Osteoblast (primary cell): Measurements from ENCODE around the gene CYP11A1. TPM values are rescaled to one million over a fixed set of nuclear protein-coding genes. Genes with fewer than 3 reads are reported as not detected.

Experiments
- DNase-seq: peaks from one replicate; pipeline ENCODE4 v3.0.0; 2011; ENCODE audit warnings: low spot score, mixed read lengths; ENCODE audit not compliant: insufficient read length; ENCODE audit errors: missing footprints
- H2AFZ ChIP-seq: 2 replicates; pipeline ENCODE4 v1.6.0; 2011; ENCODE audit warnings: mild to moderate bottlenecking, low read length
- H3K27ac ChIP-seq: 2 replicates; pipeline ENCODE4 v1.5.1; 2011; ENCODE audit warnings: mild to moderate bottlenecking, low read depth, low read length, moderate library complexity
- H3K27me3 ChIP-seq: 2 replicates; pipeline ENCODE4 v1.6.0; 2012; ENCODE audit warnings: mild to moderate bottlenecking, control low read depth, inconsistent platforms, low read length, moderate library complexity; ENCODE audit not compliant: insufficient read depth
- H3K36me3 ChIP-seq: 2 replicates; pipeline ENCODE4 v1.5.1; 2011; ENCODE audit warnings: mild to moderate bottlenecking, low read length, control low read depth, moderate library complexity; ENCODE audit not compliant: insufficient read depth
- H3K4me1 ChIP-seq: 2 replicates; pipeline ENCODE4 v1.5.1; 2011; ENCODE audit warnings: mild to moderate bottlenecking, low read length, control low read depth, moderate library complexity; ENCODE audit not compliant: insufficient read depth
- H3K4me2 ChIP-seq: 2 replicates; pipeline ENCODE4 v1.6.0; 2011; ENCODE audit warnings: mild to moderate bottlenecking, low read length; ENCODE audit not compliant: insufficient read depth
- H3K4me3 ChIP-seq: fragments of 200-600 bp; sonication (generic); 3 replicates; pipeline ENCODE4 v1.5.1; 2012; ENCODE audit warnings: mild to moderate bottlenecking, low read length, inconsistent platforms; ENCODE audit not compliant: insufficient read depth
- H3K79me2 ChIP-seq: 2 replicates; pipeline ENCODE4 v1.6.0; 2012; ENCODE audit warnings: mild to moderate bottlenecking, low read length, control low read depth, inconsistent platforms; ENCODE audit not compliant: insufficient read depth
- H3K9me3 ChIP-seq: 2 replicates; pipeline ENCODE4 v1.5.1; 2011; ENCODE audit warnings: low read depth, low read length, control low read depth
- H4K20me1 ChIP-seq: 2 replicates; pipeline ENCODE4 v1.6.0; 2012; ENCODE audit warnings: mild to moderate bottlenecking, low read length, control low read depth; ENCODE audit not compliant: insufficient read depth
- CTCF ChIP-seq: IDR thresholded peaks from 2 replicates; pipeline ENCODE4 v1.5.1; 2011; ENCODE audit warnings: mild to moderate bottlenecking, low read depth, low read length, moderate library complexity; ENCODE audit errors: extremely low read depth
- total RNA-seq: library from RNA; depleted of rRNA; stranded (reverse); fragments of >200 nt; gene quantifications from 2 replicates; pipeline ENCODE4 v1.2.3, GENCODE V29; 2012

CYP11A1 gene
- total RNA-seq, 1 donor: 1.4 TPM

DNA sequence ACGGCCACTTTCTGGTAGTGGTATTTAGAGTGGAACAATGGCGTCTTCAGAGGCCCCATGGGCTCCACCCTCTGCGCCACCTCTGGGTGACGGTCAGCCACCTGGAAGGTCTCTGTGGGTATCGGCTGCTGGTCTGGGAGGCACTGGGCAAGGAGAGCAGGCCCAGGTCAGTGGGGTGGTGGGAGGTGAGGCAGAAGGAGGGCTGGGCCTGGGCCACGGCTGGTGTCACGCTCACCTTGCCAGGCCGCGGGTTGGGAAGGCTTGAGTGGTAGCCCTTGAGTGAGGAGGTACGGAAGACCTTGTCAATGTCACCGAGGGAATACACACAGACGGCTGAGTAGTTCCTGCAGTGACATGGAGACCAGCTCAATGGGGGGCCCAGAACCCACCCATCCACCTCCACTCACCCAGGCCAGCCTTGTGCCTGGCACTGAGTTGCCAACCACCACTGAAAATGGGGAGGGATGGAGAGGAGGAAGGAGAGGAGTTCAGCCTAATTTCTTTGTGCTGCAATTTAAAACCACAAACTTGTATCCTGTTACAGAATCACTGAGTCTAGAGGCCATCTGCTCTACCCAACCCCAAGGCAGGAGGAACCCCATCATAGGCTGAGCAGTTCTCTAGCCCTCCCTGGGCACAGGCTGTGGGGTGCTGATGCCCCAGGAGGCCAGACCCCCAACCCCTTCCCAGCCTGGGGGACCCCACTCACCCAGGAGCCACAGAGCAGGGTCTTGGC, 47.3 kb upstream of the CYP11A1 start:
- TF ChIP-seq CTCF: no peak
- Histone ChIP-seq H3K4me1 (peaks cover 52% of the 10 kb centered on the region), H4K20me1 (peaks cover 24% of the 10 kb centered on the region), H3K9me3 (no peaks in the 10 kb centered on the region), H2AFZ (no peak overlapping the region), H3K79me2 (peaks cover 75% of the 10 kb centered on the region), H3K4me2 (no peak overlapping the region), H3K4me3 (no peak overlapping the region), H3K36me3 (peaks cover 80% of the 10 kb centered on the region), H3K27ac (peak overlapping the region; percentile 46), H3K27me3 (no peaks in the 10 kb centered on the region)
- DNase-seq: peak; percentile 78

GRCh38 chr15:74414081-74414580, 46.7 kb upstream of the CYP11A1 start:
- DNase-seq: no peak
- Histone ChIP-seq H3K79me2 (peaks cover 69% of the 10 kb centered on the region), H3K36me3 (peaks cover 80% of the 10 kb centered on the region), H3K4me3 (no peak overlapping the region), H2AFZ (no peak overlapping the region), H3K27ac (peak overlapping the region; percentile 46), H4K20me1 (peaks cover 24% of the 10 kb centered on the region), H3K4me2 (no peak overlapping the region), H3K4me1 (peaks cover 48% of the 10 kb centered on the region), H3K9me3 (no peaks in the 10 kb centered on the region), H3K27me3 (no peaks in the 10 kb centered on the region)
- TF ChIP-seq CTCF: no peak

DNA sequence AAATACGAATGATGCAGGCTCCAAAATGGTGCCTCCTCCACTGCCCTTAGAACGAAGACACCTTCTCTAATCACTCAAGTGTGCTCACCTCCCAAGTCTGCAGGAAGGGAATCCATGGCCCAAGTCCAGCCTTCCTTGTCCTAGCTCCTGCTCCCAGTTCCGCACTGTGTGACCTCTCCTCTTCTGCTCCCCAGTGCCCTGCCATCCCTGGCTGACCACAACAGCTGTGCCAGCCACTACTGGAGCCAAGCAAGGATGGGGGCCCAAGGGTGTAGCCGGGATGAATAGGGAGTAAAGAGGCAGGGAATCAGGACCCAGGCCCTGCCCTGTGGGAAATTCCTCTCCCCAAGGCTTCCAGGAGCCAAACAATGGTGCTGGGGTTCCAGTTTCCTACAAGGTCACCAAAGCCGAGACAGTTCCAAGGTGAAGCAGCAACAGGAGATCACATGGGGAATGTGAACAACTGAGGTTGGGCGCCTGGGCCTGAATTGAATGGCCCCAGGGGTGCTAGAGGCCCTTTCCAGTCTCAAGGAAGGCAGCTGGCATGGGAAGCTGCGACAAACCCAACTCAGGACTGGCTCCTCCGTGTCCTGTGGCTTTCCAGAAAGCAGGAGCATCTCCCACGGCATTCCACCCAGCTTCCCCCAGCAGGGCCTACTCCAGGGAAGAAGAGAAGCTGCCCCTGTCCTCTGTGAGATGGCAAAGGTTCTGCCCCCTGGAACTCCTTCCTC, 46.1 kb upstream of the CYP11A1 start:
- Histone ChIP-seq H3K27ac (peak overlapping the region; percentile 46), H3K36me3 (peaks cover 80% of the 10 kb centered on the region), H3K4me3 (no peak overlapping the region), H3K4me1 (peaks cover 48% of the 10 kb centered on the region), H3K9me3 (no peaks in the 10 kb centered on the region), H3K27me3 (no peaks in the 10 kb centered on the region), H4K20me1 (peaks cover 24% of the 10 kb centered on the region), H2AFZ (no peak overlapping the region), H3K79me2 (peaks cover 62% of the 10 kb centered on the region), H3K4me2 (no peak overlapping the region)
- DNase-seq: no peak
- TF ChIP-seq CTCF: no peak

DNA sequence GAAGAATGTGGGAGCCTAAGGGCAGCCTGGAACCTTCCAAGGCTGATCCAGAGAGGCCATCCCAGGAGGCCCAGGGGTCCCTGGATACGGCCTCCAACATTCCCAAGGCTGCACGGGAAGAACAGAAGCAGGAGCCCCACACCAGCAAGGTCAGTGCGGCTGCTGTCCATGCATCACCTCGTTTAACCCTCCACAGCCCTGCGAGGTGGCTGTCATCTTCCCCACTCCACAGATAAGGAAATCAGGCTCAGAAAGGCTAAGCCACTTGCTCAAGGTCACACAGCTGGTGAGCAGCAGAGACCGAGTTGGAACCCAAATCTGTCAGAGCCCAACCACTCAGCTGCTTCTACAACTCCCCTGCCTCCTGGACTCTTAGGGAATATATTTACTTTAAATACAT, 44.7 kb upstream of the CYP11A1 start:
- H3K4me2 ChIP-seq: no peak overlapping the region
- no peaks in the 10 kb centered on the region for H3K27me3 ChIP-seq
- no peak for TF ChIP-seq CTCF
- no peak for DNase-seq
- H3K36me3 ChIP-seq: peaks cover 71% of the 10 kb centered on the region
- H4K20me1 ChIP-seq: peaks cover 18% of the 10 kb centered on the region
- H3K4me3 ChIP-seq: no peak overlapping the region
- H3K27ac ChIP-seq: peak overlapping the region; percentile 33
- H2AFZ ChIP-seq: no peak overlapping the region
- H3K4me1 ChIP-seq: peaks cover 49% of the 10 kb centered on the region
- H3K9me3 ChIP-seq: no peaks in the 10 kb centered on the region
- peaks cover 49% of the 10 kb centered on the region for H3K79me2 ChIP-seq
